Left lung (tissue), 10 donors: ENCODE data around the gene OR2A5. TPM values are rescaled to one million over a fixed set of nuclear protein-coding genes. Genes with fewer than 3 reads are reported as not detected.

Source experiments
- ATAC-seq: fragments of 200-7000 bp; cut with Tn5 transposase; one replicate; pipeline ENCODE4 v1.9.1; 2020; ENCODE audit warnings: moderate library complexity
- DNase-seq, 4 donors: peaks; one replicate each; pipeline ENCODE4 v3.0.0-alpha.2; 2013 to 2020
- H3K27ac ChIP-seq, 2 donors: fragments of 200-600 bp; sonication (generic) in 1 of 2; one replicate each; pipeline versions ENCODE4 v1.5.0 to v1.8.0; 2020 to 2021
- H3K27me3 ChIP-seq, 2 donors: fragments of 200-600 bp; sonication (generic) in 1 of 2; one replicate each; pipeline versions ENCODE4 v1.5.0 to v1.8.0; 2020 to 2021
- H3K36me3 ChIP-seq, 2 donors: fragments of 200-600 bp; sonication (generic) in 1 of 2; one replicate each; pipeline versions ENCODE4 v1.5.0 to v1.8.0; 2020 to 2021
- H3K4me1 ChIP-seq, 2 donors: fragments of 200-600 bp; one replicate each; pipeline ENCODE4 v1.8.0; 2021
- H3K4me3 ChIP-seq, 2 donors: fragments of 200-600 bp; sonication (generic) in 1 of 2; one replicate each; pipeline versions ENCODE4 v1.5.0 to v1.8.0; 2020 to 2021; ENCODE audit warnings: mild to moderate bottlenecking in 1 of 2
- H3K9me3 ChIP-seq, 2 donors: fragments of 200-600 bp; sonication (generic) in 1 of 2; one replicate each; pipeline versions ENCODE4 v1.5.0 to v1.8.0; 2020 to 2021
- CTCF ChIP-seq, 2 donors: fragments of 200-600 bp; sonication (generic) in 1 of 2; IDR thresholded peaks; one replicate each; pipeline versions ENCODE4 v1.5.0 to v1.8.0; 2021; ENCODE audit warnings: antibody characterized with exemption in 2 of 2
- intact Hi-C, 2 donors: fragments of 100-400 bp; cut with DNase I; formaldehyde crosslinking; loops; one replicate each; pipeline versions ENCODE4 v1.11.2 to v1.14.2; 2022
- polyA plus RNA-seq, 6 donors: library from polyadenylated mRNA; unstranded; fragments of 120-200 nt; gene quantifications; one replicate each; pipeline ENCODE4 v1.2.1, GENCODE V29; 2013; ENCODE audit not compliant: insufficient read length in 6 of 6
- total RNA-seq, 2 donors: library from RNA; stranded (reverse); fragmentation: NEBNext Ultra II Directional; extraction: Animal tissue kit (Norgen Biotek cat#: 25700); gene quantifications; one replicate each; pipeline ENCODE4 v1.2.1, GENCODE V29; 2021
- donor health status: DM: no; HTN: yes; CAD: no.
- donor health status: DM: no; HTN: no; CAD: no.

The OR2A5 gene
- total and polyA plus RNA-seq, 8 donors: 0.06 to 0.28 (median 0.15) TPM; not detected in 2

GRCh38 chr7:144032985-144033709, 15.6 kb upstream of the OR2A5 start:
- intact Hi-C loops: no loop called here
- Histone ChIP-seq H3K27me3 (no peaks in the 10 kb centered on the region), H3K4me3 (no peak overlapping the region), H3K27ac (no peak overlapping the region), H3K9me3 (no peaks in the 10 kb centered on the region), H3K4me1 (no peaks in the 10 kb centered on the region), H3K36me3 (no peaks in the 10 kb centered on the region)
- DNase-seq: no peak
- TF ChIP-seq CTCF (IDR thresholded peaks at IDR 0.05): no peak
- ATAC-seq: no peak

GRCh38 chr7:144035385-144035784, 13.4 kb upstream of the OR2A5 start:
- no peak overlapping the region for H3K27ac ChIP-seq
- intact Hi-C loops: no loop called here
- H3K27me3 ChIP-seq: no peaks in the 10 kb centered on the region
- ATAC-seq (no peak), DNase-seq (no peak)
- no peaks in the 10 kb centered on the region for H3K4me1 ChIP-seq
- TF ChIP-seq CTCF (IDR thresholded peaks at IDR 0.05): no peak
- no peaks in the 10 kb centered on the region for H3K9me3 ChIP-seq
- no peak overlapping the region for H3K4me3 ChIP-seq
- no peaks in the 10 kb centered on the region for H3K36me3 ChIP-seq

DNA sequence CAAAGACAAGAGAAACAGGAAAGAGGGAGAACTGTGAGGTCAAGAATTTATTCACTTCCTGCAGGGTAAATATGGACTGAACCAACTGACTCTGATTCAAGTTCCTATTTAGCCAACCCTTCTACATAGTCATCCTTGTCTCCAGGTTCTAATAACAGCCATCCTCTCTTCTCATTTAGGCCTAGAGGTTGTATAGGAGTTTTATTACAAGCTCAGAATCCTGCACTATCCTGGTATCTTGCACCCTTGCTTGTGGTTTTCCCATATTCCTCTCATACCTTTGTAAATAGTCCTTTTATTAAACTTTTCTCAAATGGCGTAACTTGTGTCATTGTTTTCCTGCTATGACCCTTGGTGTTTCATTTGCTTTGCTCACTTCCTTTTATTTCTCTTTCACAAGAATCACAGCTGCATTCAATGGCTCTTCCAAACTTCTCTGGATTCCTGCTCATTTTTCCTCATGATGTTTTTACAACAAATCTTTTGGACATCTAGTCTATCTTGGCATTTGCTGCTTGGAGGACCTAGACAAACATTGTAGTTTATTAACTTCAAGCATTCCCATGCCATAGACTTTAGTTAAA, 12.4 kb upstream of the OR2A5 start:
- ATAC-seq (no peak), DNase-seq (peak in 1 of 4 donors; percentile 28)
- no peaks in the 10 kb centered on the region for H3K36me3 ChIP-seq
- no peak overlapping the region for H3K27ac ChIP-seq
- H3K9me3 ChIP-seq: no peaks in the 10 kb centered on the region
- no peaks in the 10 kb centered on the region for H3K27me3 ChIP-seq
- H3K4me3 ChIP-seq: no peak overlapping the region
- no peak for TF ChIP-seq CTCF (IDR thresholded peaks at IDR 0.05)
- H3K4me1 ChIP-seq: no peaks in the 10 kb centered on the region
- intact Hi-C loops: no loop called here

DNA sequence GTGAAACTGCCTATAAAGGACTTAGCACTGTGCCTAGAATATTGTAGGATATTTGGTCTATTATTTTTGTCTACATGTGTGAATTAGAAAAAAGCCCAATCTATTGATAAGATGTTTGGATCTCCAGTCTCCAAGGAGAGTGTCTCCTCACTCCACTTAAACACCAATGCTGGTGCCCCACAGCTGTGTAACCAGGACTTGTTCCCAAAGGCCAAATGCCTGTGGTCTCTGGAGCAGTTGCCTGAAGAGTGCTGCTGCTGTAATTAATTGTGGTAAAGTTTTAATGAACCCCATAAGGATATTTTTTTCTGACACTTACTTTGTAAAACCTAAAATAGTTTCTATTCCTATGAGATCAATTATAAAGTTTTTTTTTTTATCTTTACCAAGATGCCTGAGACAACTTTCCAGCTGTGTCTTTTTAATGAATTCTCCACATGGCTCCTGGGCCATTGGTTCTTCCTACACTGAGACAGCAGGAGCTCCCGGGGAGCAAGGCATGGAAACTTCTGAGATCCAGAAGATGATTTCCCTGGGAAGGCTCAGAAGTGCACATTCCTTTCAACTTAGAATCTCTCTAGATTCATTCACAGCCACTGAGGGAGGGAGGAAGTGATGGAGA, 11.2 kb upstream of the OR2A5 start:
- TF ChIP-seq CTCF (IDR thresholded peaks at IDR 0.05): no peak
- H3K4me1 ChIP-seq: no peaks in the 10 kb centered on the region
- ATAC-seq (no peak), DNase-seq (peak in 2 of 4 donors; percentile 62 to 67)
- no peak overlapping the region for H3K4me3 ChIP-seq
- no peaks in the 10 kb centered on the region for H3K9me3 ChIP-seq
- H3K27ac ChIP-seq: no peak overlapping the region
- no peaks in the 10 kb centered on the region for H3K27me3 ChIP-seq
- H3K36me3 ChIP-seq: no peaks in the 10 kb centered on the region
- intact Hi-C loops: no loop called here

DNA sequence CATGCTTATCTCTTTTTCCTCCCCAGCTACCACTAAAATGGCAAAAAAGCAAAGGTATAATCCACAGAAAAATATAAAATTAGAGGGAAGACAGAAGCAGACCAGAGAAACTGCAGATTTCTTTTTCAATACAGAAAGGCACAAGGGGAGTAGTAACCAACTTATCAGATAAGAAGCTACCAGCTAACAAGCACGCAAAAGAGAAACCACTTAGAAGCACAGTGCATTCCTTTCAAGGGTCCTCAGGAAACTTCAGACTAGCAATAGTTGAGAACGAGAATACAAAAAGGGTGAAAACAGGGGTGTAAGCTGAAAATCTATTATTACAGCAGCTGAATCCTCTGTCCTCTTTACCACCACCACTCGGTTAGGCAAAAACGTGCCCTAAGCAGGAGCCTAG, 9.9 kb upstream of the OR2A5 start:
- H3K4me1 ChIP-seq: no peaks in the 10 kb centered on the region
- H3K27me3 ChIP-seq: no peaks in the 10 kb centered on the region
- no peaks in the 10 kb centered on the region for H3K36me3 ChIP-seq
- intact Hi-C loops: no loop called here
- TF ChIP-seq CTCF (IDR thresholded peaks at IDR 0.05): no peak
- DNase-seq: no peak
- H3K9me3 ChIP-seq: no peaks in the 10 kb centered on the region
- no peak overlapping the region for H3K4me3 ChIP-seq
- no peak overlapping the region for H3K27ac ChIP-seq
- no peak for ATAC-seq
